Activated naive CD8-positive, alpha-beta T cell treated with anti-CD3 and anti-CD28 coated beads, Interleukin-2, amount 50 U/mL, for 24 hours (primary cell): ENCODE data around the gene BRME1.

ENCODE experiments used
- ATAC-seq: fragments of 150-1000 bp; cut with Tn5 transposase; one replicate; pipeline ENCODE4 v1.10.0; 2021
- DNase-seq: peaks from one replicate; pipeline ENCODE4 v3.0.0; 2021
- H3K27ac Mint-ChIP-seq: one replicate; pipeline ENCODE4 v1.8.0; 2021; ENCODE audit warnings: mild to moderate bottlenecking, mixed read lengths
- H3K27me3 Mint-ChIP-seq: one replicate; pipeline ENCODE4 v1.8.0; 2021; ENCODE audit warnings: mixed read lengths
- H3K36me3 Mint-ChIP-seq: one replicate; pipeline ENCODE4 v1.8.0; 2021; ENCODE audit warnings: low read depth, mixed read lengths
- H3K4me1 Mint-ChIP-seq: one replicate; pipeline ENCODE4 v1.8.0; 2021; ENCODE audit warnings: mixed read lengths
- H3K4me3 Mint-ChIP-seq: one replicate; pipeline ENCODE4 v1.8.0; 2021; ENCODE audit warnings: mild to moderate bottlenecking, moderate library complexity, mixed read lengths
- H3K9me3 Mint-ChIP-seq: one replicate; pipeline ENCODE4 v1.8.0; 2021; ENCODE audit warnings: mixed read lengths

The BRME1 gene

GRCh38 chr19:13914777-13915176, 8.9 kb upstream of the BRME1 start:
- no peaks in the 10 kb centered on the region for H3K9me3 Mint-ChIP-seq
- H3K27ac Mint-ChIP-seq = no peak overlapping the region
- no peak overlapping the region for H3K4me3 Mint-ChIP-seq
- no peaks in the 10 kb centered on the region for H3K27me3 Mint-ChIP-seq
- DNase-seq (no peak), ATAC-seq (no peak)
- peaks cover 19% of the 10 kb centered on the region for H3K36me3 Mint-ChIP-seq
- H3K4me1 Mint-ChIP-seq = no peaks in the 10 kb centered on the region

- no peaks in the 10 kb centered on the region for H3K4me1 Mint-ChIP-seq
- no peak for DNase-seq
- no peak overlapping the region for H3K27ac Mint-ChIP-seq
- H3K36me3 Mint-ChIP-seq = peaks cover 19% of the 10 kb centered on the region
- H3K27me3 Mint-ChIP-seq = no peaks in the 10 kb centered on the region
- H3K4me3 Mint-ChIP-seq = no peak overlapping the region
- no peak for ATAC-seq
- H3K9me3 Mint-ChIP-seq = no peaks in the 10 kb centered on the region
These were observed 7.4 kb upstream of the BRME1 start for GRCh38 chr19:13913352-13913751.

- H3K4me3 Mint-ChIP-seq = no peak overlapping the region
- H3K27ac Mint-ChIP-seq = no peak overlapping the region
- no peaks in the 10 kb centered on the region for H3K27me3 Mint-ChIP-seq
- ATAC-seq (no peak), DNase-seq (no peak)
- peaks cover 14% of the 10 kb centered on the region for H3K36me3 Mint-ChIP-seq
- H3K4me1 Mint-ChIP-seq = peaks cover 15% of the 10 kb centered on the region
- H3K9me3 Mint-ChIP-seq = no peaks in the 10 kb centered on the region
These were observed 3.5 kb upstream of the BRME1 start for GRCh38 chr19:13909430-13909829.

- H3K36me3 Mint-ChIP-seq = peaks cover 14% of the 10 kb centered on the region
- ATAC-seq (no peak), DNase-seq (no peak)
- no peaks in the 10 kb centered on the region for H3K9me3 Mint-ChIP-seq
- H3K27ac Mint-ChIP-seq = no peak overlapping the region
- H3K4me1 Mint-ChIP-seq = peaks cover 15% of the 10 kb centered on the region
- H3K27me3 Mint-ChIP-seq = no peaks in the 10 kb centered on the region
- no peak overlapping the region for H3K4me3 Mint-ChIP-seq
These were observed 2.8 kb upstream of the BRME1 start for GRCh38 chr19:13908674-13909073.

- H3K9me3 Mint-ChIP-seq = no peaks in the 10 kb centered on the region
- H3K27ac Mint-ChIP-seq = peak overlapping the region; percentile 38
- ATAC-seq = no peak
- no peaks in the 10 kb centered on the region for H3K27me3 Mint-ChIP-seq
- H3K4me3 Mint-ChIP-seq = peak overlapping the region; percentile 82
- peaks cover 15% of the 10 kb centered on the region for H3K4me1 Mint-ChIP-seq
- no peak for DNase-seq
- peaks cover 8% of the 10 kb centered on the region for H3K36me3 Mint-ChIP-seq
These were observed 993 bp upstream of the BRME1 start for GRCh38 chr19:13906910-13907309.

GRCh38 chr19:13906521-13906904, 596 bp upstream of the BRME1 start:
- peak overlapping the region; percentile 82 for H3K4me3 Mint-ChIP-seq
- H3K9me3 Mint-ChIP-seq = no peaks in the 10 kb centered on the region
- DNase-seq (peak; percentile 27), ATAC-seq (peak; percentile 17)
- H3K36me3 Mint-ChIP-seq = peaks cover 7% of the 10 kb centered on the region
- H3K4me1 Mint-ChIP-seq = peaks cover 15% of the 10 kb centered on the region
- H3K27ac Mint-ChIP-seq = peak overlapping the region; percentile 46
- H3K27me3 Mint-ChIP-seq = no peaks in the 10 kb centered on the region

GRCh38 chr19:13902993-13903555, 2.8 kb downstream of the BRME1 start:
- H3K4me1 Mint-ChIP-seq = peaks cover 15% of the 10 kb centered on the region
- peak; percentile 45 for DNase-seq

GRCh38 chr19:13899912-13900584, 5.9 kb downstream of the BRME1 start:
- no peak for ATAC-seq
- Mint-ChIP-seq H3K9me3 (no peaks in the 10 kb centered on the region), H3K27ac (no peak overlapping the region), H3K27me3 (no peaks in the 10 kb centered on the region), H3K4me3 (no peak overlapping the region), H3K36me3 (no peaks in the 10 kb centered on the region), H3K4me1 (no peaks in the 10 kb centered on the region)
- no peak for DNase-seq

More at GRCh38 chr19:13902993-13903555, 2.8 kb downstream of the BRME1 start:
- H3K4me3 Mint-ChIP-seq = no peak overlapping the region
- peak; percentile 13 for ATAC-seq
- no peaks in the 10 kb centered on the region for H3K9me3 Mint-ChIP-seq
- H3K36me3 Mint-ChIP-seq = no peaks in the 10 kb centered on the region
- no peaks in the 10 kb centered on the region for H3K27me3 Mint-ChIP-seq
- no peak overlapping the region for H3K27ac Mint-ChIP-seq

- no peak for DNase-seq
- Mint-ChIP-seq H3K27ac (no peak overlapping the region), H3K4me3 (no peak overlapping the region), H3K27me3 (no peaks in the 10 kb centered on the region), H3K9me3 (no peaks in the 10 kb centered on the region), H3K36me3 (no peaks in the 10 kb centered on the region), H3K4me1 (no peaks in the 10 kb centered on the region)
- no peak for ATAC-seq
These were observed 6.5 kb downstream of the BRME1 start for GRCh38 chr19:13899393-13899792.

- no peak for DNase-seq
- no peak overlapping the region for H3K4me3 Mint-ChIP-seq
- no peak overlapping the region for H3K27ac Mint-ChIP-seq
- H3K9me3 Mint-ChIP-seq = no peaks in the 10 kb centered on the region
- H3K27me3 Mint-ChIP-seq = no peaks in the 10 kb centered on the region
- H3K36me3 Mint-ChIP-seq = no peaks in the 10 kb centered on the region
- ATAC-seq = no peak
- no peaks in the 10 kb centered on the region for H3K4me1 Mint-ChIP-seq
These were observed 9.7 kb downstream of the BRME1 start for GRCh38 chr19:13896227-13896626.

- no peaks in the 10 kb centered on the region for H3K9me3 Mint-ChIP-seq
- no peak overlapping the region for H3K4me3 Mint-ChIP-seq
- no peaks in the 10 kb centered on the region for H3K4me1 Mint-ChIP-seq
- no peaks in the 10 kb centered on the region for H3K36me3 Mint-ChIP-seq
- ATAC-seq = no peak
- no peaks in the 10 kb centered on the region for H3K27me3 Mint-ChIP-seq
- no peak overlapping the region for H3K27ac Mint-ChIP-seq
- DNase-seq = no peak
These were observed 11.4 kb downstream of the BRME1 start for GRCh38 chr19:13894552-13894951.

GRCh38 chr19:13892870-13893269, 13.0 kb downstream of the BRME1 start:
- no peaks in the 10 kb centered on the region for H3K36me3 Mint-ChIP-seq
- no peak overlapping the region for H3K27ac Mint-ChIP-seq
- H3K9me3 Mint-ChIP-seq = no peaks in the 10 kb centered on the region
- DNase-seq (no peak), ATAC-seq (no peak)
- H3K27me3 Mint-ChIP-seq = no peaks in the 10 kb centered on the region
- no peaks in the 10 kb centered on the region for H3K4me1 Mint-ChIP-seq
- H3K4me3 Mint-ChIP-seq = no peak overlapping the region

GRCh38 chr19:13890136-13890535, 15.8 kb downstream of the BRME1 start:
- no peak overlapping the region for H3K4me3 Mint-ChIP-seq
- H3K4me1 Mint-ChIP-seq = peaks cover 16% of the 10 kb centered on the region
- H3K9me3 Mint-ChIP-seq = no peaks in the 10 kb centered on the region
- H3K27ac Mint-ChIP-seq = no peak overlapping the region
- DNase-seq (no peak), ATAC-seq (no peak)
- H3K27me3 Mint-ChIP-seq = no peaks in the 10 kb centered on the region
- no peaks in the 10 kb centered on the region for H3K36me3 Mint-ChIP-seq

- Mint-ChIP-seq H3K9me3 (no peaks in the 10 kb centered on the region), H3K27me3 (no peaks in the 10 kb centered on the region), H3K4me1 (peaks cover 20% of the 10 kb centered on the region), H3K4me3 (no peak overlapping the region), H3K36me3 (no peaks in the 10 kb centered on the region), H3K27ac (no peak overlapping the region)
- DNase-seq (no peak), ATAC-seq (no peak)
These were observed 17.6 kb downstream of the BRME1 start for GRCh38 chr19:13888281-13888680.

GRCh38 chr19:13887517-13887916, 18.4 kb downstream of the BRME1 start:
- peaks cover 22% of the 10 kb centered on the region for H3K4me1 Mint-ChIP-seq
- no peak for ATAC-seq
- no peak overlapping the region for H3K4me3 Mint-ChIP-seq
- no peaks in the 10 kb centered on the region for H3K9me3 Mint-ChIP-seq
- no peaks in the 10 kb centered on the region for H3K36me3 Mint-ChIP-seq
- no peak overlapping the region for H3K27ac Mint-ChIP-seq
- no peak for DNase-seq
- no peaks in the 10 kb centered on the region for H3K27me3 Mint-ChIP-seq
